ENCODE measurements around the gene FAM83E.

Gene FAM83E

DNA sequence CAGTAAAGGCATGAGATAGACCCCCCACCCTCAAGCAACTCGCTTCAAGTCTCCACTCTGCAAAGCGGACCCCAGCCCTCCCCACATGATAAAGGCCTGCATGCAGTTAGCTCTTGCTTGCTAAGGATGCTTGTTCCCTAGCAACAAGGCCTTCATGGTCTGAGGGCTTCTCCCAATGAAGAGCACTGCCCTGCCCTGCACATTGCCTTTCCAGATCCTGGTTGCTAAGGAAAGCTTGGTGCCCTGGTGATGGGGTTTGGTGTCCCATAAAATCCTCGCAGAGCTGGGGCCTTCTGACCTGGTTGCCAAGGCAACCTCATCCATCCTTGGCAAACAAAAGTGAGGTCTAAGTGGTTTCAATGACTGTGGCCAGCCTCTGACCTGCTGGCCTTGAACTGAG lies 16.3 kb upstream of the FAM83E start:
- Histone ChIP-seq H3K4me3 (no peak overlapping the region), H3K27ac (peak overlapping the region in 10 of 21 experiments; percentile 0 to 56 (median 36))

DNA sequence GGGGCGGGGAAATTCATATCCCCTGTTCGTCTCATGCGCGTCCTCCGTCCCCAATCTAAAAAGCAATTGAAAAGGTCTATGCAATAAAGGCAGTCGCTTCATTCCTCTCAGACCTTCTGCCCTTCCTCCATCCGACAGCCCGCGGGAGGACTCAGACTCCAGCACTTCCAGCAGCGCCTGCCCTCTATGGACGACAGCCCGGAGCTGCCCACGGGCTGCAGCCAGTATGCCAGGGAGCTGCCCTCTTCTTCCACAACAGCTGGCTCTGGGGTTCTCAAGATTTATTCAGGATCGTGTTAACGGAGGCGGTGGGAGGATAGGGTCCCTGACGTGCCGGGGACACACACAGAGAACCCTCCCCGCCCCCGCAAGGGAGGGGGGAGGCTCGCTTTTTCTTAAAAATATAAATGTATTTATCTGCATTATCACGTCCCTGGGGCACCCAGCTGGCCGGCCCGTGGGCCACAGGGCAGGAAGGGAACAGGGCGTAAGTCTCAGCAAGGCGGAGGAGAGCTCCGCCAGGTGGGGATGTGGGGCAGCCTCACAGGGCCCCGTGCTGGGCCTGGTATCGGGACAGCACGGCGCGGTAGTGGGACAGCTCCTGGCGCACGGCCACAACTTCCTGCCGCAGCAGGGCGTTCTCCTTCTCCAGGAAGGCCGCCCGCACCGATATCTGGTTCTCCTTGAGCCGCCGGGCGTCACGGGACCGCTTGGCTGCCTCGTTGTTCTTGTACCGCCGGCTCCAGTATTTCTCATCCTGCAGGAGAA lies 15.6 kb upstream of the FAM83E start:
- H3K4me3 ChIP-seq, result no peak overlapping the region

DNA sequence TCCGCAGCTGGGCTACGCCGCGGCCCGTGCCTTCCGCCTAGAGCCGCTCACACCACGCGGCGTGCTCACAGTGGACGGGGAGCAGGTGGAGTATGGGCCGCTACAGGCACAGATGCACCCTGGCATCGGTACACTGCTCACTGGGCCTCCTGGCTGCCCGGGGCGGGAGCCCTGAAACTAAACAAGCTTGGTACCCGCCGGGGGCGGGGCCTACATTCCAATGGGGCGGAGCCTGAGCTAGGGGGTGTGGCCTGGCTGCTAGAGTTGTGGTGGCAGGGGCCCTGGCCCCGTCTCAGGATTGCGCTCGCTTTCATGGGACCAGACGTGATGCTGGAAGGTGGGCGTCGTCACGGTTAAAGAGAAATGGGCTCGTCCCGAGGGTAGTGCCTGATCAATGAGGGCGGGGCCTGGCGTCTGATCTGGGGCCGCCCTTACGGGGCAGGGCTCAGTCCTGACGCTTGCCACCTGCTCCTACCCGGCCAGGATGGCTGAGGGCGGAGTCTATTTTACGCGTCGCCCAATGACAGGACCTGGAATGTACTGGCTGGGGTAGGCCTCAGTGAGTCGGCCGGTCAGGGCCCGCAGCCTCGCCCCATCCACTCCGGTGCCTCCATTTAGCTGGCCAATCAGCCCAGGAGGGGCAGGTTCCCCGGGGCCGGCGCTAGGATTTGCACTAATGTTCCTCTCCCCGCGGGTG lies 14.9 kb upstream of the FAM83E start:
- H3K27ac ChIP-seq, result peak overlapping the region in 5 of 21 experiments; percentile 19 to 51 (median 34)
- no peak overlapping the region for H3K4me3 ChIP-seq

More for the DNA sequence above, 15.6 kb upstream of the FAM83E start:
- H3K27ac ChIP-seq, result peak overlapping the region in 14 of 21 experiments; percentile 0 to 56 (median 38)

DNA sequence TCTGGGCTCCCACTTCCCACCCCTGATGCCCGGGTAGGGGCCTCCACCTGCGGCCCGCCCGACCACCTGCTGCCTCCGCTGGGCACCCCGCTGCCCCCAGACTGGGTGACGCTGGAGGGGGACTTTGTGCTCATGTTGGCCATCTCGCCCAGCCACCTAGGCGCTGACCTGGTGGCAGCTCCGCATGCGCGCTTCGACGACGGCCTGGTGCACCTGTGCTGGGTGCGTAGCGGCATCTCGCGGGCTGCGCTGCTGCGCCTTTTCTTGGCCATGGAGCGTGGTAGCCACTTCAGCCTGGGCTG lies 14.4 kb upstream of the FAM83E start:
- no peak overlapping the region for H3K4me3 ChIP-seq
- H3K27ac ChIP-seq, result no peak overlapping the region

DNA sequence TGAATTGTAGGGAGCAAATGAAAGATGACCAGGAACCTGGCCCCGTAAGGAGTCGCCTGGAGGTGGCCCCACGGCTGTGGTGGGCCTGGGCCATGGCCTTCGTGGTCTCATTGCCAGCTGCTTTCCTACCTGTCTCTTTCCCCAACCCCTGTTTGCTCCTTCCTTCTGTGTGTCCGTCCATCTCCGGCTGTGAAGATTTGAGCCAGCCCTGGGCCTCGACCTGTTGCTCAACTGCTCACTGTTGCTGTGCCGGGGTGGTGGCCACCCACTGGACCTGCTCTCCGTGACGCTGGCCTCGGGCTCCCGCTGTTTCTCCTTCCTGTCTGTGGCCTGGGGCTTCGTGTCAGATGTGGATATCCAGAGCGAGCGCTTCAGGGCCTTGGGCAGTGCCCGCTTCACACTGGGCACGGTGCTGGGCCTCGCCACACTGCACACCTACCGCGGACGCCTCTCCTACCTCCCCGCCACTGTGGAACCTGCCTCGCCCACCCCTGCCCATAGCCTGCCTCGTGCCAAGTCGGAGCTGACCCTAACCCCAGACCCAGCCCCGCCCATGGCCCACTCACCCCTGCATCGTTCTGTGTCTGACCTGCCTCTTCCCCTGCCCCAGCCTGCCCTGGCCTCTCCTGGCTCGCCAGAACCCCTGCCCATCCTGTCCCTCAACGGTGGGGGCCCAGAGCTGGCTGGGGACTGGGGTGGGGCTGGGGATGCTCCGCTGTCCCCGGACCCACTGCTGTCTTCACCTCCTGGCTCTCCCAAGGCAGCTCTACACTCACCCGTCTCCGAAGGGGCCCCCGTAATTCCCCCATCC lies 13.8 kb upstream of the FAM83E start:
- Histone ChIP-seq H3K27ac (peak overlapping the region in 1 of 21 experiments; percentile 26), H3K4me3 (no peak overlapping the region)

DNA sequence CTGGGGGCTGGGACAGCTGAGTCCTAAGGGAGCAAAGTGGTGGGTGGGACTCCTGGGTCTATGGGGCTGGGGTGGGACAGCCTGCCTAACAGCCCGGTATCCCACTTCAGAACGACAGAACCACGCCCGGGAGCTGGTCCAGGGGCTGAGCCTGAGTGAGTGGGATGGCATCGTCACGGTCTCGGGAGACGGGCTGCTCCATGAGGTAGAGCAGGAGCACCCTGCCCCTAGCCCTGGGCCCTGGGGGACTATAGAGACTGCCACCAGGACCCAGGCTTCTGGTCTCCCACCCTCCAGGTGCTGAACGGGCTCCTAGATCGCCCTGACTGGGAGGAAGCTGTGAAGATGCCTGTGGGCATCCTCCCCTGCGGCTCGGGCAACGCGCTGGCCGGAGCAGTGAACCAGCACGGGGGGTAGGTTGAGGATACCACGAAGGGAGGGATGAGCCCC lies 13.0 kb upstream of the FAM83E start:
- peak overlapping the region in 2 of 21 experiments; percentile 34 to 42 for H3K27ac ChIP-seq
- no peak overlapping the region for H3K4me3 ChIP-seq

DNA sequence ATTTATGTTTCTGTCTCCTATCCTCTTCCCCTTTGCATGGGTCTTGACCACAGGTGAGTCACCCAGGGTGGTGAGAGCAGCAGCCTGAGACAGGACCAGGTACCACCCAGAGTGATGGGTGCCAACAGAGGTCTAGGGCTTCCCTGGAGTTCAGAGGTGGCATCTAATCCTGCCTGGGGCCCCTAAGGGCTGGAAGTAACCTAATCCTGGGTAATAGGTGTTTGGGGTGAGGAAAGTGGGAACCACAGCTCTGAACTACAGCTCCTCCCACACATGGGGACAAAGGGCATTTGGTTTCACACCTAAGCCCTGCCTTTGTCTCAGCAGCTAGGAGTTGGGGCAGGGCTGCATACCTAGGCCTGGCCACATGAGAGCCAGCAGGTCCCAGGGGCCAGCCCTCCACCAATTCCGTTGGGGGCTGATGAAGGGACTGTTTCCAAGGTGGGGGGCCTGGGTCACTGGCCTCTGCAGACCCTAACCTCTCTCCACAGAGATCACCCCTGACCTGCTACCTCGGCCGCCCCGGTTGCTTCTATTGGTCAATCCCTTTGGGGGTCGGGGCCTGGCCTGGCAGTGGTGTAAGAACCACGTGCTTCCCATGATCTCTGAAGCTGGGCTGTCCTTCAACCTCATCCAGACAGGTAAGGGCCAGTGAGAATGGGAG lies 12.5 kb upstream of the FAM83E start:
- H3K4me3 ChIP-seq, result no peak overlapping the region
- peak overlapping the region in 3 of 21 experiments; percentile 25 to 42 (median 34) for H3K27ac ChIP-seq

DNA sequence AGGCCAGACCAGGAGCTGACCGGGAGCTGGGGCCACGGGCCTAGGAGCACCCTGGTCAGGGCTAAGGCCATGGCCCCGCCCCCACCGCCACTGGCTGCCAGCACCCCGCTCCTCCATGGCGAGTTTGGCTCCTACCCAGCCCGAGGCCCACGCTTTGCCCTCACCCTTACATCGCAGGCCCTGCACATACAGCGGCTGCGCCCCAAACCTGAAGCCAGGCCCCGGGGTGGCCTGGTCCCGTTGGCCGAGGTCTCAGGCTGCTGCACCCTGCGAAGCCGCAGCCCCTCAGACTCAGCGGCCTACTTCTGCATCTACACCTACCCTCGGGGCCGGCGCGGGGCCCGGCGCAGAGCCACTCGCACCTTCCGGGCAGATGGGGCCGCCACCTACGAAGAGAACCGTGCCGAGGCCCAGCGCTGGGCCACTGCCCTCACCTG lies 11.0 kb upstream of the FAM83E start:
- Histone ChIP-seq H3K4me3 (no peak overlapping the region), H3K27ac (peak overlapping the region in 2 of 21 experiments; percentile 24 to 30)

DNA sequence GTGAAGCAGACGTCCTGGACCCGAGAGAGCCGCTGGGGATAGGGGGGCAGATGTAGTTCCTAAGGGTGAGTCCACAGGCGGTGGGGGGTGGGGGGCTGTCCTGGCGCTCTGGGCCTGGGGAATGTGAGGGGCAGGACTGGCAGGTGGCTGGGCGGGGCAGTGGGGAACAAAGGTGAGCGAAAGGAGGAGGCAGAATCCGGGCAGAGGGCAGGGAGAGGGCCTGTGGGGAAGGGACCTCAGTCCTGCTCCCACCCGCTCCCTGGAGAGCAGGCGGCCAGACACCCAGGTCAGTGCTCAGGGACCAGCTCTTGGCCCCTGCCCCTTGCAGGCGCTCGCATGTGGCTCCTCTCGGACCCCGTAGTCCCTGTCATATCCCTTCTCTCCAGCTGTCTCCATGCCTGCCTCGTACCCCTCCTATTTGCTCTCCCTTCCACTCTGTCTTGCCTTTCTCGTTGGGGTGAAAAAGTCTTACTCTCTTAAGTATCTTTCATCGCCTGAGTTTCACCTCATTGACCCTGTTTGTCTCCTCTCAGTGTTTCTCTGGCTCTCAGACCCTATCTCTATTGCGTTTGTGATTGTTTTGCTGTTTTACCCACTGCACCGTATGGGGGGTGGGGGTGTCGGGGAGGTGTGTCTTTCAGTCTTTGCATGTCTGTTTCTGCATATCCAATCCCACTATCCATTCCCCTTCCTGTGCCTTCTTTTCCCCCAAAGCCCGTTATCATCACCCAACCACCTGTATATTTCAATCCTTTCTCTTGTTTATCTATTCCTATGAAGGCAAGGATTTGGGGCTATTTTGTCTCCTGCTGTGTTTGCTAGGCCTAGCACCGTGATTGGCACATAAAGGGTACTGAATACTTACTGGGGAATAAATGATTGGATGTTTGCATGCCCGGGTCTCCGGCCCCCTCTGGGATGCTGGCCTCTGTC lies 10.2 kb upstream of the FAM83E start:
- Histone ChIP-seq H3K27ac (peak overlapping the region in 11 of 21 experiments; percentile 0 to 83 (median 43)), H3K4me3 (peak overlapping the region in 3 of 7 experiments; percentile 31 to 42 (median 37))

DNA sequence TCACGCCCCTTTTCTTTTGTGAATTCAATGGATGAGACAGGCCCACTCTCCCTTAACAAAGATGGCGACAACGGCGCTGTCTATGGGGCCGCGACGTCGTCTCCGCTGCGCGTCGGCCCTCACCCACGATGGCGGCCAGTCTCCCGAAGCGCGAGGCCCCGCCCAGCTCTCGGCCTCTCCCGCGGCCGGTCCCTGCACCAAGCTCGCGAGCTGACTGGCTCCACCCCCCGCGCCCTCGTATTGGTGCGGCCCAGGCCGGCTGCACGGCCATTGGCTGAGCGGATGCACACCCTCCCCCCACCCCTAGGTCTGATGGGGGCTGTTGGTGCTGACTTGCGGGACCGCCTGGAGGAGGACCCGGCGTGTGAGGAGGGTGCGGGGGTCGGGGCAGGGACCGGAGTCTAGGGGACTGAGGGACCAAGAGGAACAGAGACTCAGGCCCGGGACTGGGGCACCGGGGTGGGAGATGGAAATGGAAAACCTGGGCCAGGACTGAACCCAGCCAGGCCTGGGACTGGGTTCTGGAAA lies 9.3 kb upstream of the FAM83E start:
- Histone ChIP-seq H3K27ac (peak overlapping the region in 19 of 21 experiments; percentile 4 to 83 (median 69)), H3K4me3 (peak overlapping the region in 5 of 7 experiments; percentile 19 to 42 (median 31))

DNA sequence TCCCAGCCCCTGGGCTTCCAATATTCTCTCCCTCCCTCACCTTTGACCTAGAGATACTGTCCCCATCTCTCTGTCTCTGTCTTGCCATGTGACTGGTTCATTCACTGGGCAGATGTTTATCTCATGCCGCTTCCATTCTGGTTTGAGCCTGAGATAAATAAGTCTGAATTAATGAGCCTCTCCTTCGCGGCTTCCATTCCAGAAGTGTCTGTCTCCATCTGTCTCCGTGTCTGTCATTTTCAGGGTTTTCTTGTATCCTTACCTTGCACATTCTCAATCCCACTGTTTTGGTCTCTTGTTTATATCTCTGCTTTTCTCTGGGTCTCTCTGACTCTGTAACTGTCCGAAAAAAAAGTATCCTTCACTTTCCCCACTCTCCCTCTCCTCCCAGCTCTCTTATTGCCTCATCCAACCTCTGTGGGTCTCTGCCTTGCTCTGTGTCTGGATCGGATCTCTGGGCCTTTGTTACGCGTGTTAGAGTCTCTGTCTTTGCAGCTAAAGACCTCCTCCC lies 8.7 kb upstream of the FAM83E start:
- Histone ChIP-seq H3K27ac (peak overlapping the region in 17 of 21 experiments; percentile 7 to 77 (median 69)), H3K4me3 (peak overlapping the region in 3 of 7 experiments; percentile 27 to 37 (median 31))

DNA sequence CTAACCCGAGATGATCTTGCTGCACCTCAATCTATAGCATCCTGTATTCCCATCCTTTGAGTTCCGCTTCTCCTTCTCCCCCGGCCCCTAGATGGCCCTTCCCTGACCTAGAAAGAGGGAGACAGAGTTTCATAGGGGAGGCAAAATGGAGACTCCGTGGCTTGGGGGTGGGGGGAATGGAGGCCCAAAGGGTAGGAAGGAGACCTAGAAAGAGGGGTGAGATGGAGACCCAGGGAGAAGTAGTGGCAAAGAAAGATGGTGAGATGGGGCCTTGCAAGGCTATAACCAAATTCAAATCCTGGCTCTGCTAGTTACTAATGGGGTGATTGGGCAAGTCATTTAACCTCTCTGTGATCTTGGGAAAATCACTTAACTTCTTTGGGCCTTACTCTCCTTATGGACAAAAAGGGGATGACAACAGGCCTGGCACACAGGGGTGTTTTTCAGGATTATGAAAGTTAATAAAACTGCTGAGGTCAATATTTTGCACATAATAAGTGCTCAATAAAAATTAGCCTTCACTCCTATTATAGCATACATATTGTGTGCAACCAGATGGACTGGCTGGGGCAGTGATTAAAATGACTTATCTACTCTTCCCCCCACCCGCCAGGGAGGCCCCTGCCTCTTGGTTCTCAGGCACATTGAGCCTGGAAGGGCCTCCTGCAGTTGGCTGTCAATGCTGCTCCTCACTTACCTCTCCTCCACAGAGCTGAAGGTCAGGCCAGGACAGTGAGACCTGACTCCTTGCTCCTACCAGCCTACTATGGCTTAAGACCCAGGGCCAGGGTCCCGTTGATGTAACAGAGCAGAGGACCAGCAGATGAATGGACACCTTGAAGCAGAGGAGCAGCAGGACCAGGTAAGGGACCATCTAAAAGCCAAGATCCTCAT lies 5.1 kb upstream of the FAM83E start:
- H3K27ac ChIP-seq, result peak overlapping the region; percentile 24 to 96 (median 87)
- H3K4me3 ChIP-seq, result peak overlapping the region; percentile 62 to 86 (median 71)

DNA sequence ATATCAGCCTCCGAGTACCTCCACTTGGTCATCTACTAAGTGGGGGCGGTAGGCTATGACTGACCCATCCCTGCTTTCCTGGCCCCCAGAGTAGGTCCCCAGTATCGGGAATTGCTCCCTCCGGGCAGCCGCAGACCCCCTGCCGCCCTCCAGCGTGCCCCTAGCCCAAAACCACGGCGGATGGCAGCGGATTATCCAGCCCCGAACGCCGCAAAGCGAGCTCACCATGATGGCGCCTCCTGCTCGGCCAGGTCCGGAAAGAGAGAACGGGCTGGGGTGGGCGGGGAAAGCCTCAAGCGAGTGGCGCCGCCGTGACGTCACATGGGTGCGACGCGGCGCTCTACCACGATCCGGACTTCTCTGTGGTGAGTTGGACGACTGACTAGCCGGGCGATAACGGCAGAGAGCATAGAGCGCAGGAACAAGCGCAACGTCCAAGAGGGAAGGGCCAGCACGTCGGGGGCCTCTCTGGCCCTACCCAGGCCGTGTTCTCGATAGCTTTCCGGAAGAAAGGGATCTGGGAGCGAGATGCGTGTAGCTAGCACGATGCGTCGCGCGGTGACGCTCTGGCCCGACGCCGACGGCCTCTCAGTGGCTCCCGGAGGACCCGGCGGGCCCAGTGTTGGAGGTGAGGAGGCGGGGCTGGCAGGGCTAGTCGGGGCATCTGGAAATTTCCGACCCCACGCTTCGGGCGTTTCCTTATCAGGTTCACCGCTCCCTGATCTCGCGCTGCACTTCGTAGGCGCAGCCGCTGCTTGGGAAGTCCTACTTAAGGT lies 4.2 kb upstream of the FAM83E start, which contains the start of the genes RPL18 and SPHK2:
Gene RPL18, minus strand, starts transcription at position 263 of the 776 bp plus-strand sequence. Its CDS starts 35 bp downstream, at position 228.
Gene SPHK2, plus strand, starts transcription at position 591 of the 776 bp plus-strand sequence. CDS start 1,009 bp downstream, outside the sequence.
- Histone ChIP-seq H3K4me3 (peak within 1 kb of the TSS; percentile 62 to 86 (median 71)), H3K27ac (peak within 1 kb of the TSS; percentile 42 to 96 (median 87))

DNA sequence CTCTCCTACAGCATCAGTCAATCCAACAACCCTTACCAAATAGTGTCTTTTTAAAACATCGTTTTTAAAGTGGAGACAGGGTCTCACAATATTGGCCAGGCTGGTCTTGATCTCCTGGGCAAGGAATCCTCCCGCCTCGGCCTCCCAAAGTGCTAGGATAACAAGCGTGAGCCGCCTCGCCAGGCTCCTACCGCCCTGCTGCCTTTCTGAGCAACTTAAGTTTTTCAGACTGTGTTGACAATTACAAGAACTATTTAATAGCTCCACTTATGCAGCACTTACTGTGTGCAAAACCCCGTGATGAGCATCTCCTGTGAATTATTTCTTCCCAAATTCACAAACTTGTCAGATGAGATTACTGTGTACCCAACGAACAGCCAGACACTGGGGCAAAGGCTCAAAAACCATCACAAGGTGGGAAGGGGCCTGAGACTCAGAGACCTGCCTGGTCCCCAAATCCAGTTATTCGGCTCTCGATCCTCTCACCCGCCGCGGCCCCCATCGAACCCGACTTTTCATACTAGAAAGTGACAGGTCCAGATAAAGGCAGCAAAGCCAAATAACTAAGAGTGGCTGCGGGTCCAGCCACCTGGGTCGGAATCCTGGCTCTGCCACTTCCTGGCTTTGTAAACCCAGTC lies 3.5 kb upstream of the FAM83E start:
- Histone ChIP-seq H3K4me3 (peak overlapping the region; percentile 62 to 86 (median 71)), H3K27ac (peak overlapping the region; percentile 42 to 96 (median 87))

Measured in skin epidermis (tissue), 12 donors.